Prostate gland (tissue), 2 donors: ENCODE data around the gene ASF1A. TPM values are rescaled to one million over a fixed set of nuclear protein-coding genes. Genes with fewer than 3 reads are reported as not detected.

Experiments used
- DNase-seq: peaks from one replicate; pipeline ENCODE4 v3.0.0-alpha.2; 2019; ENCODE audit warnings: low spot score
- H3K27ac ChIP-seq, 2 donors: fragments of 200-600 bp; sonication (generic); 2 replicates each; pipeline ENCODE4 v1.5.1; 2017 to 2019
- H3K27me3 ChIP-seq: fragments of 200-600 bp; sonication (generic); replicated peaks from 2 replicates; pipeline ENCODE4 v1.5.1; 2019; ENCODE audit not compliant: insufficient read depth
- H3K36me3 ChIP-seq, 2 donors: fragments of 200-600 bp; sonication (generic); 1 replicate in 1 of 2; 2 replicates in 1 of 2; pipeline versions ENCODE4 v1.5.1 to v1.8.1; 2017 to 2019
- H3K4me1 ChIP-seq: fragments of 200-600 bp; sonication (generic); replicated peaks from 2 replicates; pipeline ENCODE4 v1.5.1; 2019
- H3K4me3 ChIP-seq, 2 donors: fragments of 200-600 bp; sonication (generic); 2 replicates each; pipeline ENCODE4 v1.5.1; 2017 to 2019
- H3K9me3 ChIP-seq: fragments of 200-600 bp; sonication (generic); 2 replicates; pipeline ENCODE4 v1.5.1; 2017
- CTCF ChIP-seq, 4 experiments: fragments of 200-600 bp in 2 of 4; fragments of 450-650 bp in 2 of 4; sonication (generic) in 2 of 4; IDR thresholded peaks; 1 replicate in 3 of 4; 2 replicates in 1 of 4; pipeline ENCODE4 v1.5.1; 2016 to 2019; ENCODE audit warnings: antibody characterized with exemption in 4 of 4, mild to moderate bottlenecking in 2 of 4, moderate library complexity in 2 of 4
- POLR2A ChIP-seq: fragments of 450-650 bp; IDR thresholded peaks from one replicate; pipeline ENCODE4 v1.6.1; 2016; ENCODE audit warnings: antibody characterized with exemption, mild to moderate bottlenecking
- POLR2AphosphoS5 ChIP-seq: sonication (generic); formaldehyde crosslinking; IDR thresholded peaks from one replicate; pipeline ENCODE4 v1.6.1; 2017; ENCODE audit warnings: antibody characterized with exemption
- WGBS: methylation state at CpG from one replicate; pipeline ENCODE4 v1.1.5; 2018; 5-methylcytosine and 5-hydroxymethylcytosine counted together
- intact Hi-C: fragments of 100-400 bp; cut with DNase I; formaldehyde crosslinking; loops from one replicate; pipeline ENCODE4 v1.14.2; 2022
- total RNA-seq, 2 donors: library from RNA; depleted of rRNA; stranded (reverse); fragments of >200 nt; gene quantifications; one replicate each; pipeline ENCODE4 v1.1.0, GENCODE V29; 2016

Gene ASF1A
- total RNA-seq, 2 donors from 2014 or later = 12.5 to 15.6 TPM

- Histone ChIP-seq H3K9me3 (no peaks in the 10 kb centered on the region), H3K36me3 (no peaks in the 10 kb centered on the region), H3K27me3 (no peaks in the 10 kb centered on the region), H3K4me1 (no peaks in the 10 kb centered on the region), H3K4me3 (no peak overlapping the region), H3K27ac (no peak overlapping the region)
- intact Hi-C loops = no loop called here
- DNase-seq = no peak
- TF ChIP-seq CTCF (IDR thresholded peaks at IDR 0.05) = no peak
- no peak for TF ChIP-seq POLR2A
- TF ChIP-seq POLR2AphosphoS5 = no peak
Observed at GRCh38 chr6:118872318-118872717, 21.6 kb upstream of the ASF1A start.

GRCh38 chr6:118872726-118873125 is 21.2 kb upstream of the ASF1A start:
- Histone ChIP-seq H3K27me3 (no peaks in the 10 kb centered on the region), H3K36me3 (no peaks in the 10 kb centered on the region), H3K27ac (no peak overlapping the region), H3K9me3 (no peaks in the 10 kb centered on the region), H3K4me3 (no peak overlapping the region), H3K4me1 (no peaks in the 10 kb centered on the region)
- 88% methylated on average over 2 of the region's 2 CpGs for WGBS
- no peak for DNase-seq
- TF ChIP-seq POLR2AphosphoS5 (no peak), POLR2A (no peak), CTCF (IDR thresholded peaks at IDR 0.05) (no peak)
- intact Hi-C loops = no loop called here

DNA sequence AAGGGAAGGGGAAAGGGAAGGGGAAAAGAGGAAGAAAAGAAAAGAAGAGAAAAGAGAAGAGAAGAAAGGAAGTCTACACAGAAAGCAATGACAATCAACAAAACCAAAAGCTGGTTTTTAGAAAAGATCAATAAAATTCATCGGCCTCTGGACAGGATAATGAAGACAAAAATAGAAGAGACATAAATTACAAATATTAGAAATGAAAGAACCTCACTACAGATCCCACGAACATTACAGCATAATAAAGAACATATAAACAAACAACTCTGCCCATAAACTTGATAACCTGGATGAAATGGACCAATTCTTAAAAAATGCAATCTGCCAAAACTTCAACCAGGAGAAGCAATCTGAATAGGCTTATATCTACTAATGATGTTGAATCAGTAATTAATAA is 20.7 kb upstream of the ASF1A start:
- Histone ChIP-seq H3K9me3 (no peaks in the 10 kb centered on the region), H3K27ac (no peak overlapping the region), H3K4me3 (no peak overlapping the region), H3K4me1 (no peaks in the 10 kb centered on the region), H3K27me3 (no peaks in the 10 kb centered on the region), H3K36me3 (no peaks in the 10 kb centered on the region)
- 70% methylated on average over 2 of the region's 2 CpGs for WGBS
- intact Hi-C loops = no loop called here
- DNase-seq = no peak
- no peak for TF ChIP-seq POLR2A
- TF ChIP-seq POLR2AphosphoS5 = no peak
- TF ChIP-seq CTCF (IDR thresholded peaks at IDR 0.05) = no peak

DNA sequence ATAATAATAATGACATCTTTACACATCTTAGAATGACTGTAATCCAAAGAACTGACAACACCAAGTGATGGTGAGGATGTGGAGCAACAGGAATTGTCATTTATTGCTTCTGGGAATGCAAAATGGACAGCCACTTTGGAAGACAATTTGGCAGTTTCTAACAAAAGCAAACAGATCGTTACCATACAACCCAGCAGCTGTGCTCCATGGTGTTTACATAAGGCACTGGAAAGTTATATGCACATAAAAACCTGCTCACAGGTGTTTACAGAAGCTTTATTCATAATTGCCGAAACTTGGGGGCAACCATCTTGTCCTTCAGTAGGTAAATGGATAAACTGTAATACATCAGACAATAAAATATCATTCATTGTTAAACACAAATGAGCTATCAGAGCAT is 18.3 kb upstream of the ASF1A start:
- Histone ChIP-seq H3K36me3 (no peaks in the 10 kb centered on the region), H3K4me1 (no peaks in the 10 kb centered on the region), H3K27ac (no peak overlapping the region), H3K4me3 (no peak overlapping the region), H3K9me3 (no peaks in the 10 kb centered on the region), H3K27me3 (no peaks in the 10 kb centered on the region)
- intact Hi-C loops = no loop called here
- TF ChIP-seq POLR2AphosphoS5 (peak; percentile 56), CTCF (IDR thresholded peaks at IDR 0.05) (no peak)
- DNase-seq = no peak
- WGBS = 52% methylated on average over 2 of the region's 2 CpGs

DNA sequence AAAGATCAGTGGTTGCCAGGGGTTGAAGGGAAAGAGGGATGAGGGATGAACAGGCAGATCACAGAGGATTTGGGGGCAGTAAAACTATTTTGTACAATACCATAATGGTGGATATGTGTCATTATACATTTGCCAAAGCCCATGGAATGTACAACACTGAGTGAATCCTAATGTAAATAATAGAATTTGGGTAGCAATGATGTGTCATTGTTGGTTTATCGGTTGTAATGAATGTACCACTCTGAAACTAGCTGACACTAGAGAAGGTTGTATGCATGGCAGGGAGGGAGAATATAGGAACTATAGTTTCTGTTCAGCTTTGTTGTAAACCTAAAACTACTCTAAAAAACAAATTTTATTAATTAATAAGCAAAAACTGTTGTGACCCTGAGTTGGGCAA is 17.8 kb upstream of the ASF1A start:
- Histone ChIP-seq H3K9me3 (no peaks in the 10 kb centered on the region), H3K4me1 (no peaks in the 10 kb centered on the region), H3K27ac (no peak overlapping the region), H3K36me3 (no peaks in the 10 kb centered on the region), H3K27me3 (no peaks in the 10 kb centered on the region), H3K4me3 (no peak overlapping the region)
- TF ChIP-seq POLR2A (no peak), CTCF (IDR thresholded peaks at IDR 0.05) (no peak), POLR2AphosphoS5 (no peak)
- intact Hi-C loops = no loop called here
- 76% methylated on average over 1 of the region's 1 CpG for WGBS
- no peak for DNase-seq
